GM19395 (cell line): ENCODE results near the gene FAM13A.
"Not testable (repeated sequence)": the region's sequence is repeated elsewhere in the genome, so short reads cannot be mapped to it uniquely, and the experiment has no call there.

Source experiments
- ATAC-seq: cut with Tn5 transposase; IDR thresholded peaks from one replicate; pipeline ENCODE4 v1.9.1; 2021; ENCODE audit warnings: mild to moderate bottlenecking, moderate library complexity; ENCODE audit not compliant: unreplicated experiment

Gene FAM13A

DNA sequence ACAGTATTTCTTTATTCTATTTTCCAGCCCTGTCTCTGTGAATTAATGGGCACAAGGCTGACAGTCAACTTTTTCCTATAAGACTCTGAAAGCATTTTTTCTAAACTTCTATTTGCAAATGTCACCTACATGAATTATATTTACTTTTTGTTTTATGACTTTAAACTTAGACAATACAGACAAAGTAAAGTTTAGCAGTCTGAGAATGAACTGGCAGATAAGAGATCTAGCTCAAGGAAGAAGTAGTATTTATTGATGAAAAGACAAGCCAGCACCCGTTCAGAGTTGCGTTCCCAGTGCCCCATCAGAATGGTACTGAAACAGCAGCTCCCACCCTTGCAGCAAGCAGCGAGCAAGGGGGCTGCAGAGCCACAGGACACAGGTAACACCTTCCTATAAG lies 148.5 kb downstream of the FAM13A start:
- ATAC-seq: no peak

GRCh38 chr4:88908003-88908402 lies 149.0 kb downstream of the FAM13A start:
- no peak for ATAC-seq

GRCh38 chr4:88907478-88907877 lies 149.5 kb downstream of the FAM13A start:
- no peak for ATAC-seq

DNA sequence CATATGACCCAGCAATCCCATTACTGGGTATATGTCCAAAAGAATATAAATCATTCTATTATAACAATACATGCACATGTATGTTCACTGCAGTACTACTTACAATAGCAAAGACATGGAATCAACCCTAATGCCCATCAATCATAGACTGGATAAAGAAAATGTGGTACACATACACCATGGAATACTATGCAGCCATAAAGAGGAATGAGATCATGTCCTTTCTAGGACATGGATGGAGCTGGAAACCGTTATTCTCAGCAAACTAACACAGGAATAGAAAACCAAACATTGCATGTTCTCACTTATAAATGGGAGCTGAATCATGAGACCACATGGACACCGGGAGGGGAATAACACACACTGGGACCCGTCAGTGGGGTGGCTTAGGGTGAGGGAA lies 152.7 kb downstream of the FAM13A start:
- not testable (repeated sequence) for ATAC-seq

DNA sequence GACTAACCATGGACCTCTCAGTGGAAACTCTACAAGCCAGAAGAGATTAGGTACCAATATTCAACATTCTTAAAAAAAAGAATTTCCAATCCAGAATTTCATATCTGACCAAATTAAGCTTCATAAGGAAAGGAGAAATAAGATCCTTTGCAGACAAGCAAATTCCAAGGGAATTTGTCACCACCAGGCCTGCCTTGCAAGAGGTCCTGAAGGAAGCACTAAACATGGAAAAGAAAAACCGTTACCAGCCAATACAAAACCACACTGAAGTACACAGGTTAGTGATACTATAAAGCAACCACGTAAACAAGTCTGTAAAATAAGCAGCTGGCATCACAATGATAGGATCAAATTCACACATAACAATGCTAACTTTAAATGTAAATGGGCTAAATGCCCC lies 156.6 kb downstream of the FAM13A start:
- no peak for ATAC-seq

- no peak for ATAC-seq
Measured at GRCh38 chr4:88897752-88898151, 159.2 kb downstream of the FAM13A start.

DNA sequence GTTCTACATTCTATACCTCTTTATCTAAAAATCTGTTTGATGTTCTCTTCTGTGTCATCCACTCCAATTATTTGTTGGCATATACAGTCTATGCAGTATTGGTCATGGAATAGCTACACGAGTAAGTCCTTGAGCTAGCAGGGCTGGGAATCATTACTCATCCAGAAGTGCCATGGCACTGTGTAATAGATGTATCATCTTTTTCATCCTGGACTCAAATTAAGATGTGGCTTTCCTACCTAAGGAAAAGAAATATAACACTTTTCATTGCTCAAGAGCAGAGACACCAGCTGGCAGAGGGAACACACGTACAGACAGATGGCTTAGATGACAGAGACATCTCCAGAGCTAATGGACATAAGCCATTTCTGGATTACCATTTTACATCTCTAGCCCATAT lies 159.8 kb downstream of the FAM13A start:
- no peak for ATAC-seq

DNA sequence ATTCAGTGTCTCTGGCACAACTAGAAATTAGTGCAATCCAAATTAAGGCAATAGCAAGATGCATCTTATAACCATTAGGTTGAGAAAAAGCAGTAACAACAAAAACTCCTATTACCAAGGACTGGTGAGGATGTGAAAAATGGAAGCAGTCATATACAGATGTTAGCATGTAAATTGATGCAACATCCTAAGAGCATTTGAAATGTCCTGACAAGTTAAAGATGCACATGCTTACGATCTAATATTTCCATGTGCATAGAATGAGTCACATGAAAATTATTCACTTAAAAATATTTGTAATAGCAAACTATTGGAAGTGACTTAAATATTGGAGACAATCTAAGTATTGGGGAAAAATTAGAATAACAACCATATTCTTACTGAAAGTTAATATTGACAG lies 163.0 kb downstream of the FAM13A start:
- ATAC-seq: no peak

DNA sequence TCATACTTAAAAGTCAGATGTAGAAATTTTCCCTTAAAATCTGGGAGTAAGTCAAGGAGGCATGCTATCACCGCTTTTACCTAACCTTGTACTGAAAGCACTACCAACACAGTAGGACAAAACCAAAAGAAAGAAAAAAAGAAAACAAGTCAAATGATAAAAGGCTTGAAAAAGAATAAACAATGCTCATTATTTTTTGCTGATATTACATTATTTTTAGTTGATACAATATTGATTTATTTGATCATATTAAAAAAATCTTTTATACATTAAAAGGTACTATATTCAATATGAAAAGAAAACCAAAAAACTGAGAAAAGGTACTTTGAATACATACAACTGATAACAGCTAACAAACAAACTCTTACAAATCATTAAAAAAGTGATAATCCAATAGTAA lies 164.3 kb downstream of the FAM13A start:
- no peak for ATAC-seq

- ATAC-seq: no peak
Measured at GRCh38 chr4:88891636-88892035, 165.3 kb downstream of the FAM13A start.

DNA sequence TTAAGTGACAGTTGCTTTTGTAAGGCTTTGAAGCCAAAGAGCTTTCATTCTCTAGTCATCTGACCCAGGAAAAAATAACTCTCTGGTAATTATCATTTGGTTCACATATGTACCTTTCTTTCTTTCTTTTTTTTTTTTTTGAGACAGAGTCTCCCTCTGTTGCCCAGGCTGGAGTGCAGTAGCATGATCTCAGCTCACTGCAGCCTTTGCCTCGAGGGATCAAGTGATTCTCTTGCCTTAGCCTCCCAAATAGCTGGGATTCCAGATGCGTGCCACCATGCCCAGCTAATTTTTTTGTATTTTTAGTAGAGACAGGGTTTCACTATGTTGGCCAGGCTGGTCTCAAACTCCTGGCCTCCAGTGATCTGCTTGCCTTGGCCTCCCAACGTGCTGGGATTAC lies 169.6 kb downstream of the FAM13A start:
- not testable (repeated sequence) for ATAC-seq

GRCh38 chr4:88881227-88881569 lies 175.8 kb downstream of the FAM13A start:
- ATAC-seq: no peak

DNA sequence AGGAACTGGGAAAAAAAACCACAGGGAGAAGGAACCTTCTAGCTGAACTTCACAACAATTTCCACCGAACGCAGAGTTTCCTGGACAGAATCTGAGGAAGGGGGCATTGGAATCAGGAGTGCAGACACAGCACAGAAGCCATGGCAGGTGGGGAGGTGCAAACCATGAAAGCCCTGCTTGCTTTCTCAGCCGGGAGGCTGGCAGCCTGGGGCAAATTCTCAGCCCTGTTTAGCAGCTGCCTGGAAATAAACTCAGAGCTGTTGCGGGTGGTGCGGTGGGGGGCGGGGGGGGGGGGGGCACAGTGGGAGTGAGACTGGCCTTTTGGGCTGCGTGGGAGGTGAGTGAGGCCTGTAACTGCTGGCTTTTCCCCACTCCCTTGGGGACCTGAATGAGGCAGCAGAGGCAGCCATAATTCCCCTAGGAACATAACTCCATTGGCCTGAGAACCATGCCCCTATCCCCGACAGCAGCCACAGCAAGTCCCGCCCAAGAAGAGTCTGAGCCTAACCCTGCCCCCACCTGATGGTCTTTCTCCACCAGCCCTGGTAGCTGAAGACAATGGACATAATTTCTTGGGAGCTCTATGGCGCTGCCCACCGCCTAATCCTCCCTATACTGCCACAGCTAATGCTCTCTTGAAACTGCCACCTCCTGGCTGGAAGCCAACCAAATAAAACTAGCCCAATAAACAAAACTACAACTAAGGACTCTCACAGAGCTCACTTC lies 176.3 kb downstream of the FAM13A start:
- ATAC-seq: no peak

DNA sequence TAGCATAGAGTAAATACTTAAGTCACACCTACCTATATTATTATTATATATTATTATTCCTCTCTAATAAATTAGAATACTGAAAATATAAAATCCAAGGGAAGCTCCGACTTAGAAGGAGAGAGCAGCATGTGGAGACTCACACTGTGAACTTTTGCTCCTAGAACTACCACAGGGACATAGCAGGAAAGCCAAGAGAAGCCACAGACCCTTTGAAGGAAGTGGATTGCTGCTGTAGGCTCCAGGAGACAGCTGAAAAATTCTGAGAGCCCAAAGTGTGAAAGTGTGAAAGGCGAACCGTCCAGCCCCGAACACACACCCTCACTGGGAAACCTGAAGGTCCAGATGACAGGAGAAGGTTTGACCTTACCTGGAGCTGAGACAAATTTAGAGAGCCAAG lies 177.0 kb downstream of the FAM13A start:
- no peak for ATAC-seq

DNA sequence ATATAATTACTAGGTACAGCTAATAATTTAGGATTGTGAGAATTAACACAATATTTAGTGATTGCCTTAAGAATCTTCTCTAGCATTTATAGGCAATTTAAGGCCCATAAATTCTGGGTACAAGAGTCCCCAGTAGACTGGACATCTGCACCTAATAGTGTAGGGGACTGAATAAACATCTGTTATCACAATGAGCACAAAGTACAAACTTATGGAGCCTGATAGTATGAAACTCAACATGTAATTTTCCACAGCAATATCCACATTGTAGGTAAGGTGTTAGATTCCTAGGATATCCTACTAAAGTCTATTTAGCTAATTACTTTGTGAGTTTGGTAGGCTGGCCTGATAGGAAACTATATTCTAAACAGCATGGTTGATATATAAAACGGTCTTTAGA lies 178.3 kb downstream of the FAM13A start:
- ATAC-seq: no peak

- ATAC-seq: no peak
Measured at GRCh38 chr4:88870428-88870827, 186.6 kb downstream of the FAM13A start.

DNA sequence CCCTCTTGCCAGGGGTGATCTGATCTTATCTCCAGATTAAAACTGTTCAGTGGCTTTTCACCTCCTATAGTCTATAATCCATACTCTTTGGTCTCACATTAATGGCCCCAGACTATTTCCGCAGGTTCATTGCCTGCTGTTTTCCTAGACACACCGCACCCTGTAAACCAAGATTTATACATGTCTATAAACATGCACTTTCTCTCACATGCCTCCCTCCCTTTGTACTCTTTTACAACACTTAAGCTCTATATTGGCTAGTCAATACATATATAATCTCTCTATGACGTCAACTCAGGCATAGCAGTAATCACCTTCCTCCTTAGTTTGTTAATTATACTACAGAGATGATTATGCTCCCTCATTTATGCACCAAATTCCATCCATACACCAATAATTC lies 188.5 kb downstream of the FAM13A start:
- ATAC-seq: no peak

GRCh38 chr4:88866862-88867550 lies 190.0 kb downstream of the FAM13A start:
- no peak for ATAC-seq

GRCh38 chr4:88865466-88865865 lies 191.5 kb downstream of the FAM13A start:
- ATAC-seq: no peak

DNA sequence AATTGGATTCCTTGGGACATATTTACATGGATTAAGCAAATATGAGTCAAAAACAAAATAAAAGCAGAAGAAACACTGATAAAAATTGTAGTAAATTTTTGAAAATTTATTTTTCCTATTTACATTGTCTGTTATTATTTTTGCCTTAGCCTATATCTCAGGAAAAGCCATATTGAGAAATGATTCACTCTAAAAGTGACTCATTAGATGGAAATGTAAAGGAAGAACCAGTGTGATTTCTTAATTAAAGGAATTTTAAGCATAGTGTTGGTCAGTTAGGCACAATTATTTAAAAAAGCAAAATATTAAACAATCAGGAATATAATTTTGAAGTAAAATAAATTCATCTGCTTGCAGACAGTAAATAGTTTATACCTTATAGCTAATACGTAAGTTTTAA lies 191.9 kb downstream of the FAM13A start:
- no peak for ATAC-seq

DNA sequence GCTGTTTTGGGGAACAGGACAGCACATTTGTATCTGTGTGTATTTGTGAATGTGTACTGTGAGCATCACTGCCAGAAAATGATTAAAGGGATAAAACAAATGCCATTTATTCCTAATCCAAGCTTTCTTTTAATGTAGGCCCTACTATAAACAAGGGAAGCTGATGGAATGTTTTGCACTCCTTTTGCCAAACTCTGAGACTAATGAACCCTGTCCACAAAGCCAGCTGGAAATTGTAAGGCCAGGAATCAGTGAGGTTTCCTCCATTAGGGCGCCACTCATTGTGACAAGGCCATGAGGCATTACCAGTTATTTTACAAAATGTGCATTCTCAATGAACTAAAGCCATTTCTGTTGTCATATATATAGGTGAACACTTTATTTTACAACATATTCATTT lies 196.4 kb downstream of the FAM13A start:
- ATAC-seq: no peak

DNA sequence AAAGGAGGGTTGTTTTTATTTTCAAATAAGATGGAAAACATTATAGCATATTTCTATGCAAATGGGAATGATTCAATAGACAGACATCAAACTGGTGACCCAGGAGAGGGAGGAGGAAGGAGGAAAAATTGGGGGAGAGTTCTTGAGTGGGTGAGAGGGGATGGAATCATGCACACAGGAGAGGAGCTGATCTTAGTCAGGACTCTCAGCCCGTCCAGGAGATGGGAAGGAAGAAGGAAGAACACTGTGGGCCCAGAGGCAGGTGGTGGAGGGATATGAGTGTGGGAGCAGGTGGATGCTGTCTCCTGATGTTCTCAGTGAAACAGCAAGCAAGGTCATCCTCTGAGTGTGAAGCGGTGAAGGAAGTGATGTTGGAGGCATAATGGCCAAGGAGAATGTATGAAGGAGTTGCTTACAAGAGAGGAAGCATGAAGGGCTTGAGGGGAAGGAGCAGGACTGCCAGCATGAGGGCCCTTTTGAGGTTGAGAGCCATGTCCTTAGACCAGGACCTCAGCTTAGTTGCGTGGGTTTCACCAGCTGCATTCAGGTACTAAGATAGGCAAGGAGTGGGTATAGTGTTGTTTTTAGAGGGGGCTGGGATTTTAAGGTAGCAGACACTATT lies 197.7 kb downstream of the FAM13A start:
- peak; percentile 43 for ATAC-seq
